ENCODE measurements around the gene KIFC3. TPM values are rescaled to one million over a fixed set of nuclear protein-coding genes. Genes with fewer than 3 reads are reported as not detected.
"Not testable (repeated sequence)": the region's sequence is repeated elsewhere in the genome, so short reads cannot be mapped to it uniquely, and the experiment has no call there.

The KIFC3 gene
- total RNA-seq, 1 experiment from 2014 or later: 71.2 TPM

DNA sequence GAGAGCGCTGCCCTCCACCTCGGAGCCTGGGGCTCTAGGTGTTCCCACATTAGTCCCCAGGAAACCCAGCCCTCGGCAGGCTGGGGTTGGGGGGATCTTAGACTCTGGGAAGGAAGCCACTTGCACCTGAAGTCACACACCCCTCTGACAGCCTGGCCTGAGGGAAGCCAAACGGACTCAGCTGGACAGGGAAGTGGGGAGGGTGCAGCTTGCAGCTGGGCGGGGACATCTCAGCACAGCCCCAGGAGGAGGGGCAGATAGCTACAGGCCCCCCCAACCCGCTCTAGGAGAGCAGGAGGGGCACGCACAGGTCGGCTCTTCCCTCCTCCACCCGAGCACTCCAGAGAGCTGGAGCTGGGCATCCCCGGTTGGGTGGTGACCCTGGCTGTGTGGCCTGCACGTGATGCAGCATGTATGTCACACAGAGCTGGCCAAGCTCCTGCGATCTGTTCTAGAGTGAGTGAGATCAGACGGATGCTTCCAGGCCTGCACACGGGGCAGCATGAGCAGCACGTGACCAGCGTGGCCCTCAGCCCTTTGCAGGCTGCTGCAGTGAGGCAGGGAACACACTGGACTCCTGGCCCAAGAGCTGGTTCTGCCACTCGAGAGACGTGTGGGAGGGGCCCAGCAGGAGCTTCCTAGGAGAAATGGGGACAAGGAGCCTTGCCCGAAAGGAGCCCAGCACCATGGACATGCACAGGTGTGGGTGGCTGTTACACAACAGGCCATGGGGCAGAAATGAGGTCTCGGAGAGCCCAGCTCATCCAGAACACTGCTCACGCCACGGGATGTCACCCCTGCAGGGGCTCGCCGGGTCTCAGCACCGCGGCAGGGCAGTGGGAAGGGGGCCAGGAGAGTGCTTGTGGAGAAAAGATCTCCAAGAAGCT lies 15.4 kb downstream of the KIFC3 start:
- no peak for DNase-seq (ENCODE audit: low read depth)

GRCh38 chr16:57785924-57786323 lies 16.4 kb downstream of the KIFC3 start:
- DNase-seq (ENCODE audit: low read depth): no peak

GRCh38 chr16:57785385-57785784 lies 16.9 kb downstream of the KIFC3 start:
- DNase-seq (ENCODE audit: low read depth): no peak

GRCh38 chr16:57784334-57784733 lies 18.0 kb downstream of the KIFC3 start:
- no peak for DNase-seq (ENCODE audit: low read depth)

DNA sequence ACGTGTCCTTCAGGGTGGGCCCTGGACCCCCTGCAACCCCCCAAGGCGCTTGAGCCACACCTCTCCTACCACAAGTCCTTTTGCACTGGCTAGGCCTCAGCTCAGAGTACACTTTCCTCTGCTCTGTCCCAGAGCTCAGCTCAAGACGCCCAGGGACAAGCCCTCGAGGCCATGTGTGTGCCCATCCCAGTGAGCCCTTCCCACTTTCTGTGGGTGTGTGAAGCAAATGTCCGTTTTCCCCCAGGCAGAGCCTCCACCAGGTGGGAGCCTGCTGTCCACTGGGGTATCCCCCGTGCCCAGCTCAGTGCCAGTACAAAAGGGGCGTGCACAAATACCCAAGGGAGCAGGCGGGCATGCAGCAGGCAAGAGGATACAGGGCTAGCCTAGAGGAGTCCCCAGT lies 18.4 kb downstream of the KIFC3 start:
- DNase-seq (ENCODE audit: low read depth): no peak

- no peak for DNase-seq (ENCODE audit: low read depth)
These were observed 19.2 kb downstream of the KIFC3 start for GRCh38 chr16:57783116-57783515.

- DNase-seq (ENCODE audit: low read depth): not testable (repeated sequence)
These were observed 19.7 kb downstream of the KIFC3 start for GRCh38 chr16:57782607-57783055.

GRCh38 chr16:57781741-57782606 lies 20.3 kb downstream of the KIFC3 start:
- peak; percentile 72 for DNase-seq (ENCODE audit: low read depth)

GRCh38 chr16:57781349-57781740 lies 20.9 kb downstream of the KIFC3 start:
- DNase-seq (ENCODE audit: low read depth): no peak

GRCh38 chr16:57779836-57780235 lies 22.5 kb downstream of the KIFC3 start:
- not testable (repeated sequence) for DNase-seq (ENCODE audit: low read depth)

DNA sequence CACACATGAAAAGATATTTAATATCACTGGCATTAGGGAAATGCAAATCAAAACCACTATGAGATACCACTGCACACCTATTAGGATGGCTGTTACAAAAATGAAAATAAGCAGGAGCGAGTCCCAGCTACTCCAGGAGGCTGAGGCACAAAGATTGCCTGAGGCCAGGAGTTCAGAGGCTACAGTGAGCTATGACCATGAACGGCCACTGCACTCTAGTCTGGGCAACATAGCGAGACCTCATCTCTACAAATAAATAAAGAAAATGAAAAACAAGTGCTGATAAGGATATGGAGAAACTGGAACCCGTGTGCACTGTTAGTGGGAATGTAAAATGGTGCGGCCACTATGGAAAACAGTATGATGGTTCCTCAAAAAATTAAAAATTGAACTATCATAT lies 23.6 kb downstream of the KIFC3 start:
- DNase-seq (ENCODE audit: low read depth): no peak

DNA sequence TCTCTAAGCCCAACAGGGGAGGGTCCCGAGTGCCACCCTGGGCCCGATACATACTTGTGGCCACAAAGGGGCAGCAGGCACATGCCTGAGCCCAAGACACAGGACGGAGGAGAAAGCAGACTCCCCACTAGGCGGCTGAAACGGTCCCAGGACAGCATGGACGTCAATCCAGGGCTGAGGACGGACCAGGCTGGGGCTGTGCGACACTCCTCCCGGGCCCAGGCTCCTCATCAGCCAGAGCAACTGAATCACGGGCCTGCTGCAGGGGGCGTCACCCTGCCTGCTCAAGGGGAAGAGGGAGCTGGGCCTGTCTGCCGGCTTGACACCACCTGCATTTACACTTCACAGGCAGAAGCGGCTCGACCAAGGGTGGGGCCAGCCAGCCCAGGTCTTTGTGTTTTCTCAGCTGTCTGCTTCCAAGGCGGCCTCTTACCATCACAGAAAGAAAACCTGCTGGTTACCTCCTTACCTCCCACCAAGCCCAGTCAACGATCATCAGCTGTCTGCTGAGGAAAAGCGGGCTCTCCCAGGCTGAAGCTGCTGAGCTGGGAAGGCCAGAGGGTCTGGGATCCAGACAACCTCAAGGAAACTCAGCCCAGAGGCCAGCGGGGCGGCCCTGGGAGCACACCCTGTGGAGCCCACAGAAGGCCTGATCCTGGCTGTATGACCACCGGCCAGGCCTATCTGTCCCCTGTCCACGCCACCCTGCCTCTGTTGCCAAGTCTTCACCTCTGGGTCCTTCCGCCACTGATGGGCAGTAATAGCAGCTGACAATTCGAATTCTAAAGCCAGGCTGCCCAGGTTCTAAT lies 26.4 kb downstream of the KIFC3 start:
- DNase-seq (ENCODE audit: low read depth): no peak

DNA sequence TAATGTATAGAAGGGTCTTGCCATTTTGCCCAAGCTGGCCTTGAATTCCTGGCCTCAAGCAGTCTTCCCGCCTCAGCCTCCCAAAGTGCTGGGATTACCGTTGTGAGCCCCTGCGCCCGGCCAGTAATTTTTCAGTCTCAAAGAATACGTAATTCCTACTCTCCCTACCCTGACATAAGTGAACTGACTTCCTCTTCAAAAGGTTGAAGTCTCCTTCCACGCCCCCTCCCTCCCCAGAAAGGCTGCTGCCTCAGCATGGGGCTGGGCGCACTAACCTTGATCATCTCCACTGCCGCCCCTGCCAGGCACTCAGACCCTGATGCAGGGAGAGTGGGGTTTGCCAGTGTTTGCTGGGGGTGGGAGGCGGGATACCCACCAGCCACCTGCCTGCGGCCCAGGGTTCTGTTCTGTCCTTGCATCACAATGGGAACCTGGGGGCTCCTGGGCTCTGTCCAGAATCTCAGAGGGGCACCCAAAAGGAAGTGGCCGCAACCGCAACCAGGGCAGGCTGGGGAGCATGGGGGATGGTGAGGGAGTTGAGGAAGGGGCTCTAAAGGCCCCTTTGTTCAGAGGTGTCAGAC lies 27.5 kb downstream of the KIFC3 start:
- no peak for DNase-seq (ENCODE audit: low read depth)

DNA sequence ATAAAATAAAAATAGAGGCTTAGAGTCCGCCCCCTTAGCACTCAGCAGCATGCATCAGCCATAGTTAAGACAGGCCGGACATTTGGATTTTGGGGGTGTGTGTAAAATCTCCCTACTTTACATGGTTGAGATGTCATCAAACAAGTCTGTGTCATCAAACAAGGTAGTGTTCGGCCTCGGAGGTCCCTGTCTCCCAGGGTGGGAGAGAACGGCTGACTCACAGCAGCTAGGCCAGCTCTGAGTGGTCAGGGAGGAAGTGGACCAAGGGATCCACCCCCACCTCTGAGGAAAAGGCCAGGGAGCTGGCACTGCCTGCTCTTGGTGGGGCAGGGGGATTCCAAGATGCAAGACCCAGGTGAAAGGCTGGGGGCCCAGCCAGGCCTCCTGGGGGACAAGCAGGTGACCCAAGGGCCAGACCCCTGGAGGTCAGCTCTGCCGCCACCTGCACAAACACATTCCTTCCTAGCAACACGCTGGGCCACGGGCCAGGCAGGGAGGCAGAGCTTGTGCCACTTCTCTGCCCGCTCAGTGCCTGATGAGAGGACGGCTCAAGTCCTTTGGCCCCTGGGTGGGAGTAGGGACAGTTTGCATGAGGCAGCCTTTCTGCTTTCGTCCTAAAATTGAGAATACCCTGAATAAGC lies 28.5 kb downstream of the KIFC3 start:
- no peak for DNase-seq (ENCODE audit: low read depth)

DNA sequence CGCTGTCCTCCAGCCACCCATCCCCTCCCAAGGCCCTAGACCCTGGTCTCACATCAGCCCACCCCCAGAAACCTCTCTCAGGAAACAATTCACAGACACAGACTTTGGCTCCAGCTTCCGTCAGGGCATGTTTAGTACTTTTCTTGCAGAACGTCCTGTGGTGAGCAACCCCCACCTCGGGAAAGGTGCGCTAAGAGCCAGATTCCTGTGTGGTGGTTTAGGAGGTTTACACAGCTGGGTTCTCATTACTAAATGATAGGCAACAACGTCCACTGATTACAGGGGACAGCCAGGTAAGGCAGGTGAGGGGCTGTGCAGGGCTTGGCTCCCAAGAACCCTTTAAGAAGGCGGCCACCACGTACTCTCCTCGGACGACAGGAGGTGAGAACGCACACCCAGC lies 29.3 kb downstream of the KIFC3 start:
- DNase-seq (ENCODE audit: low read depth): no peak

DNA sequence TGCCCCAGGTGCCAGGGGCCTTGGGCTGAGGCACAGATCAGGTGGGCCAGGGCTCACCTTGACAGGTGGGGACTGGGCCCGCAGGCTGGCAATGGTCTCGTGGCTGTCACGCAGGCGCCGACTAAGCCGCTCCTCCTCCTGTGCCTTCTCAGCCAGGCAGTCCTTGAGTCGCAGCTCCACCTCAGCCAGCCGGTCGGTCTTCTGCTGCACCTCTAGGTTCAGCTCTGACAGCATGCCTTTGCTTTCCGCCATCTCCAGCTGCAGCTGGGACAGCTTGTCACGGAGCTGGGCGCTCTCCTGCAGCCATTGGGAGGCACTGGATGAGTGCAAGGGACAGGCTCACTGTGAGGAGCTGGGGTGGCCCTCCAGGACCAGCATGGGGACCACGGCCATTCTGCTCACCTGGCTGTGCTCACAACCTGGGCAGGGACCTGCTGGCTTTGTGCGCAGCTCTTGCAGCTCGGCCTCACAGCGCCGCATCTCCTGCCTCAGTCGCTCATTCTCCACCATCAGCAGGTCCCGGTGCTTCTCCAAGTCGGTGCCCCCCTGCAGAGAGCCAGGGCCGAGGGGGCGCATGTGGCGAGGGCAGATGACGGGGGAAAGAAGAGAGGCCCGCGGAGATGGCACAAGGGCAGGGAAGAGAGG lies 31.0 kb downstream of the KIFC3 start:
- DNase-seq (ENCODE audit: low read depth): no peak

GRCh38 chr16:57770361-57770760 lies 31.9 kb downstream of the KIFC3 start:
- no peak for DNase-seq (ENCODE audit: low read depth)

DNA sequence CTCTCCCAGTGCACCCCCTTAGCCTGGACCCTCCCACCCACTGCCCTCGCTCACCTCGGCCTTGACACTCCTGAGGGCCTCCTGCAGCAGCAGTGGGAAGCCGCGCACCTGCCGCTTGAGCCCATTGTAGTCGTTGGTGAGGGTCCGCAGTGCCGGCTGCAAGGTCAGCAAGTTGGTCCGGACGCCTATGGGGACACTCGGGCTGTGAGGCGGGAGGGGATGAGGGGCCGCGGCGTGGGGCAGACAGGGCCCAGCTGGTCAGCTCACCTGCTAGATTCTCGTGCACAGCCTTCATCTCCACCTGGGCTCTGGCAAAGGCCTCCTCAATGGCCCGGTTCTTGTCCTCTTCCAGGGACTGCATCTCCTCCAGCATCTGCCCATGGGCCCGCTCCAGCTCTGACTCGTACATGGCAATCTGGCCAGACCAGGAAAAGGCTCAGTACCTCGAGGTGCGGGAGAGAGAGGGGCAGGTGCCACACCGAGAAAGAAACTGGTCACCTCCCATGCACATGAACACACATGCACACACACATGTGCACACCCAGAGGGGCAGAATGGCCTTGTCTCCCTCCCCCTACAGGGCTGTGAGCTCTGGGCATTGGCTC lies 32.6 kb downstream of the KIFC3 start:
- no peak for DNase-seq (ENCODE audit: low read depth)

GRCh38 chr16:57766714-57767348 lies 35.5 kb downstream of the KIFC3 start:
- DNase-seq (ENCODE audit: low read depth): no peak

All from M059J (cell line).